ENCODE measurements around the gene ANKRD13A. TPM values are rescaled to one million over a fixed set of nuclear protein-coding genes. Genes with fewer than 3 reads are reported as not detected.

The ANKRD13A gene
- total and polyA plus RNA-seq, 2 donors (not counting 1 experiment from before 2014, with no cell fraction given), result 150 to 185 TPM

DNA sequence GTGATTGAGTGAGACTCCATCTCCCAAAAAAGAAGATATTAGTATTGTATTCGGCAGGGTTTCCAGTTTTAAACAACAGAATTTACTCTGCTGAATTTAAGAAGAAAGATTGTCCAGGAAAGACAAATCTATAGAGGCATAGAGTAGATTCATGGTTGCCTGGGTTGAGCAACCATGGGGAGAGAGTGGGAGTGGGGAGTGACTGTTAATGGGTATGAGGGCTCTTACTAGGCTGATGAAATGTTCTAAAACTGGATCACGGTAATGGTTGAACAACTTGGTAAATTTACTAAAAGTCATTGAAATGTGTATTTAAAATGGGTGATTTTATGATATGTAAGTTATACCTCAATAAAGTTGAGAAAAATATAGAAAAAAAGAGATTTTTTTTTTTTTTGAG lies 63.0 kb downstream of the ANKRD13A start:
- peaks cover 4% of the 10 kb centered on the region for H3K27me3 Mint-ChIP-seq
- POLR2A ChIA-PET, result no interaction called here
- WGBS (ENCODE audit: insufficient coverage), result 100% methylated on average over 1 of the region's 2 CpGs
- no peaks in the 10 kb centered on the region for H3K79me2 ChIP-seq (ENCODE audit: control insufficient read depth, insufficient read depth, low read length)
- H3K4me1 ChIP-seq (ENCODE audit: control insufficient read depth in 2 of 2, insufficient read depth in 2 of 2, low read length in 2 of 2), result no peaks in the 10 kb centered on the region
- H2AFZ ChIP-seq (ENCODE audit: insufficient read depth, low read depth, low read length, poor library complexity, severe bottlenecking), result no peak overlapping the region
- H3K4me3 ChIP-seq (ENCODE audit: control extremely low read depth in 1 of 5, extremely low read depth in 1 of 5, insufficient read depth in 1 of 5, low read depth in 2 of 5, low read length in 4 of 5), result no peak overlapping the region
- no peak overlapping the region for H3K27ac ChIP-seq (ENCODE audit: low read length in 2 of 2)
- TF ChIP-seq, protein P1, sequence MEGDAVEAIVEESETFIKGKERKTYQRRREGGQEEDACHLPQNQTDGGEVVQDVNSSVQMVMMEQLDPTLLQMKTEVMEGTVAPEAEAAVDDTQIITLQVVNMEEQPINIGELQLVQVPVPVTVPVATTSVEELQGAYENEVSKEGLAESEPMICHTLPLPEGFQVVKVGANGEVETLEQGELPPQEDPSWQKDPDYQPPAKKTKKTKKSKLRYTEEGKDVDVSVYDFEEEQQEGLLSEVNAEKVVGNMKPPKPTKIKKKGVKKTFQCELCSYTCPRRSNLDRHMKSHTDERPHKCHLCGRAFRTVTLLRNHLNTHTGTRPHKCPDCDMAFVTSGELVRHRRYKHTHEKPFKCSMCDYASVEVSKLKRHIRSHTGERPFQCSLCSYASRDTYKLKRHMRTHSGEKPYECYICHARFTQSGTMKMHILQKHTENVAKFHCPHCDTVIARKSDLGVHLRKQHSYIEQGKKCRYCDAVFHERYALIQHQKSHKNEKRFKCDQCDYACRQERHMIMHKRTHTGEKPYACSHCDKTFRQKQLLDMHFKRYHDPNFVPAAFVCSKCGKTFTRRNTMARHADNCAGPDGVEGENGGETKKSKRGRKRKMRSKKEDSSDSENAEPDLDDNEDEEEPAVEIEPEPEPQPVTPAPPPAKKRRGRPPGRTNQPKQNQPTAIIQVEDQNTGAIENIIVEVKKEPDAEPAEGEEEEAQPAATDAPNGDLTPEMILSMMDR (IDR thresholded peaks at IDR 0.05), result no peak
- TF ChIP-seq EZH2 (IDR thresholded peaks at IDR 0.05; ENCODE audit: borderline replicate concordance, insufficient read depth, low read depth, low read length, poor library complexity, severe bottlenecking), result no peak
- DNase-seq, result no peak
- H3K36me3 ChIP-seq (replicated peaks in 1 of 2; ENCODE audit: control extremely low read depth in 1 of 2, control insufficient read depth in 1 of 2, extremely low read depth in 1 of 2, insufficient read depth in 2 of 2, low read length in 1 of 2), result no peaks in the 10 kb centered on the region
- no peak overlapping the region for H3K4me2 ChIP-seq (replicated peaks; ENCODE audit: low read depth, low read length, poor library complexity, severe bottlenecking)
- intact Hi-C loops (cut with micrococcal nuclease), result no loop called here
- CTCF ChIA-PET, result no interaction called here
- no peaks in the 10 kb centered on the region for H3K9me3 ChIP-seq (ENCODE audit: control extremely low read depth in 1 of 3, control insufficient read depth in 2 of 3, insufficient read depth in 1 of 3, low read length in 2 of 3)
- H3K27ac Mint-ChIP-seq, result no peak overlapping the region
- H3K4me1 Mint-ChIP-seq, result no peaks in the 10 kb centered on the region
- ATAC-seq (ENCODE audit: low read depth), result no peak
- no peak overlapping the region for H3K9ac ChIP-seq (ENCODE audit: low read length)
- H3K9me3 Mint-ChIP-seq (ENCODE audit: insufficient read depth), result no peaks in the 10 kb centered on the region
- H4K20me1 ChIP-seq (ENCODE audit: control insufficient read depth, insufficient read depth, low read length, poor library complexity, severe bottlenecking), result no peaks in the 10 kb centered on the region
- no peak overlapping the region for H3K4me3 Mint-ChIP-seq
- H3K27me3 ChIP-seq (replicated peaks in 1 of 4; ENCODE audit: control extremely low read depth in 1 of 4, control insufficient read depth in 3 of 4, insufficient read depth in 4 of 4, low read length in 3 of 4), result no peaks in the 10 kb centered on the region

DNA sequence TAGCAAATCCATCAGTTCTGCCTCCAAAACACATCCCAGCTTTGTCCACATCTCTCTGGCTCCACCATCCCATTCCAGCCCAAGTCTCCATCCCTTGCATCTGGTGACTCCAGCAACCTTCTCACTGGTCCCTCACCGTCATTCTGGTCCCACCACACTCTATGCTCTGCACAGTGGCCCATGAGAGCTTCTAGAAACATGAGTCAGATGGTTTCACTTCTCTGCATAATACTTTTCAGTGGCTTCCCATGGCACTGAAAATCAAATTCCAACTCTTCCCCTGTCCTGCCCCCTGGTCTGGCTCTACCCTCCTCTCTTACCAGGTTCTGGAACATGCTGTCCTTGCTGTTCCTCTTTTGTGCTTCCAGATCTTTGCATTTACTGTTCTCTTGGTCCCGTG lies 66.3 kb downstream of the ANKRD13A start:
- intact Hi-C loops (cut with micrococcal nuclease), result no loop called here
- Histone ChIP-seq H4K20me1 (ENCODE audit: control insufficient read depth, insufficient read depth, low read length, poor library complexity, severe bottlenecking) (no peaks in the 10 kb centered on the region), H3K27ac (ENCODE audit: low read length in 2 of 2) (no peak overlapping the region), H3K27me3 (replicated peaks in 1 of 4; ENCODE audit: control extremely low read depth in 1 of 4, control insufficient read depth in 3 of 4, insufficient read depth in 4 of 4, low read length in 3 of 4) (no peaks in the 10 kb centered on the region), H3K9ac (ENCODE audit: low read length) (no peak overlapping the region), H3K4me3 (ENCODE audit: control extremely low read depth in 1 of 5, extremely low read depth in 1 of 5, insufficient read depth in 1 of 5, low read depth in 2 of 5, low read length in 4 of 5) (no peak overlapping the region), H3K79me2 (ENCODE audit: control insufficient read depth, insufficient read depth, low read length) (no peaks in the 10 kb centered on the region), H3K4me2 (replicated peaks; ENCODE audit: low read depth, low read length, poor library complexity, severe bottlenecking) (no peak overlapping the region), H3K36me3 (replicated peaks in 1 of 2; ENCODE audit: control extremely low read depth in 1 of 2, control insufficient read depth in 1 of 2, extremely low read depth in 1 of 2, insufficient read depth in 2 of 2, low read length in 1 of 2) (no peaks in the 10 kb centered on the region), H3K4me1 (ENCODE audit: control insufficient read depth in 2 of 2, insufficient read depth in 2 of 2, low read length in 2 of 2) (no peaks in the 10 kb centered on the region), H3K9me3 (ENCODE audit: control extremely low read depth in 1 of 3, control insufficient read depth in 2 of 3, insufficient read depth in 1 of 3, low read length in 2 of 3) (no peaks in the 10 kb centered on the region), H2AFZ (ENCODE audit: insufficient read depth, low read depth, low read length, poor library complexity, severe bottlenecking) (no peak overlapping the region)
- Mint-ChIP-seq H3K27ac (no peak overlapping the region), H3K4me1 (no peaks in the 10 kb centered on the region), H3K4me3 (no peak overlapping the region), H3K9me3 (ENCODE audit: insufficient read depth) (no peaks in the 10 kb centered on the region), H3K27me3 (peaks cover 4% of the 10 kb centered on the region)
- WGBS (ENCODE audit: insufficient coverage), result 90% methylated on average over 1 of the region's 2 CpGs
- no peak for ATAC-seq (ENCODE audit: low read depth)
- DNase-seq, result no peak
- ChIA-PET CTCF (no interaction called here), POLR2A (no interaction called here)
- TF ChIP-seq, protein P1 (IDR thresholded peaks at IDR 0.05), result no peak
- no peak for TF ChIP-seq EZH2 (IDR thresholded peaks at IDR 0.05; ENCODE audit: borderline replicate concordance, insufficient read depth, low read depth, low read length, poor library complexity, severe bottlenecking)
